Anterior cingulate cortex (tissue), 58 donors: Measurements from ENCODE around the gene NCOR1.
"Not testable (repeated sequence)": the region's sequence is repeated elsewhere in the genome, so short reads cannot be mapped to it uniquely, and the experiment has no call there.

Source experiments
- DNase-seq, 58 donors: peaks; one replicate each; lab custom pipeline; 2025; lab: John Stamatoyannopoulos, UW

The NCOR1 gene

GRCh38 chr17:16158714-16159113 is 56.6 kb downstream of the NCOR1 start:
- DNase-seq = peak in 1 of 58 donors; percentile 3

DNA sequence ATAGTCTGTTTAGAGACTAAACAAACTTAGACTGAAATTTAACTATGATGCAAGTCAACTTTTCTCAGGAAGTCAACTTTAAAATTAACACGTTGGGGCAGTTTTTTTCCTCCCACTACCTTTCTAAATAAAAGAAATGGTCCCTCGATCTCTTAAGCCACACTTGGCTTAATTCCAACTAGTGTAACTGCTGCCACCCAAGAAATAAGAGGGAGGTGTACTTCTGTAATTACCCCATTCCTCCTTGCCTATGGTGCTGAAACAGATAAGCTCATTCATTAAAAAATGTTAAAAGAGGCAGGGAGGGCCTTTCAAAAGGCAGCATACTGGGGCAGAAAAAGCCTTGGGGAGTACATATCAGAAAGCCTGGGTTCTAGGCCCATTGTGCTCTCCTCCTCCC is 59.8 kb downstream of the NCOR1 start:
- DNase-seq = no peak

DNA sequence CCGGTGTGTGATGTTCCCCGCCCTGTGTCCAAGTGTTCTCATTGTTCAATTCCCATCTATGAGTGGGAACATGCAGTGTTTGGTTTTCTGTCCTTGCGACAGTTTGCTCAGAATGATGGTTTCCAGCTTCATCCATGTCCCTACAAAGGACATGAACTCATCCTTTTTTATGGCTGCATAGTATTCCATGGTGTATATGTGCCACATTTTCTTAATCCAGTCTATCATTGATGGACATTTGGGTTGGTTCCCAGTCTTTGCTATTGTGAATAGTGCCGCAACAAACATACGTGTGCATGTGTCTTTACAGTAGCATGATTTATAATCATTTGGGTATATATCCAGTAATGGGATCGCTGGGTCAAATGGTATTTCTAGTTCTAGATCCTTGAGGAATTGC is 63.0 kb downstream of the NCOR1 start:
- DNase-seq = not testable (repeated sequence)

DNA sequence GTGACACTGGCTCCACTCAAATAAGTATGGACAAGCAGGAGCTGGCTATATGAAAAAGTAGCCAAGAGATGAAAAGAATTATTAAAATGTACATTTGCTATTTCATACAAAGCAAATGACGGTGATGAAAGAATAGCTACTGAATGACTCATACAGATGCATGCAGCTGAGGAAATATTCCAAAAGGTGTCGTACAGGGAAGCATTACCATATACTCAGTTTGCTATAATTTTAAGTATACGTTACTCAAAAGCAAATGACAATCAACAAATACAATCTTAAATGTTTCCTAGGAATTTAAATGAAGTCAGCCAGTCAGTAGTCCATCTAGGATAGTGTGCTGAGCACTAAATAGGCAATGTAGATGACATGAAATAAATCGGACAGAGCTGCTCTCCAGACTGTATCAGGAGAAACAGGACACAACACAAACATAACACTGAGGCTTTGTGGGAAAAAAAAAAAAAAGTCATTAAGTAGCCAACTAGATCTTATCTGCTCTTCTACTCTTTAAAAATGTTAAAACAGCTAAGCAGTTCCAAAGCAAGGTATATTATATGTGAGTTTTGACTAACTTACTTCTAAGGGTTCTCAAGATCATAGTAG is 65.0 kb downstream of the NCOR1 start:
- no peak for DNase-seq

DNA sequence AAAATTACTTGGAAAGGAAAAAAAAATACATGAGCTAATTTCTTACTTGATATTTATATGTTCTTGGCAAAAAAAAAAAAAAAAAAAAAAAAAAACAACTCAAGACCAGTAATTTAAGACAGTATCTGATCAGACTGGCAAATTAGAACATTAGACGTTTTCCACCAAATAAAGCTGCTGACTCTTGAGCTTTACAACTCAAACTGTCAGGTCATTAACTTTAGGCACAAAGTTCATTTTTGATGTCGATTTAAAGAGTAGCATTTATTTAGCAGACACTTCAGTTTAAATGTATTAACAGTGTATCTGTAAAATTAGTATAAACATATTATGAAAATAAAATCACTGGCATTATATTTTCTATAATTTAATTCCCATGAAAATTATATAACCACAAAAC is 66.7 kb downstream of the NCOR1 start:
- DNase-seq = no peak

DNA sequence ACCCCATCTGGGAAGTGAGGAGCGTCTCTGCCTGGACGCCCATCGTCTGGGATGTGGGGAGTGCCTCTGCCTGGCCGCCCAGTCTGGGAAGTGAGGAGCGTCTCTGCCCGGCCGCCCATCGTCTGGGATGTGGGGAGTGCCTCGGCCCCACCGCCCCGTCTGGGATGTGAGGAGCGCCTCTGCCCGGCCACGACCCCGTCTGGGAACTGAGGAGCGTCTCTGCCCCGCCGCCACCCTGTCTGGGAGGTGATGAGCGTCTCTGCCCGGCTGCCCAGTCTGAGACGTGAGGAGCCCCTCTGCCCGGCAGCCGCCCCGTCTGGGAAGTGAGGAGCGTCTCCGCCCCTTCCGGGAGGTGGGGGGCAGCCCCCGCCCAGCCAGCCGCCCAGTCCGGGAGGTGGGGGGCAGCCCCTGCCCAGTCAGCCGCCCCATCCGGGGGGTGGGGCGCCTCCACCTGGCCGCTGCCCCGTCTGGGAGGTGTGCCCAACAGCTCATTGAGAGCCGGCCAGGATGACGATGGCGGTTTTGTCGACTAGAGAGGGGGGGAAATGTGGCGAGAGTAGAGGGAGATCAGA is 69.9 kb downstream of the NCOR1 start:
- DNase-seq = not testable (repeated sequence)

DNA sequence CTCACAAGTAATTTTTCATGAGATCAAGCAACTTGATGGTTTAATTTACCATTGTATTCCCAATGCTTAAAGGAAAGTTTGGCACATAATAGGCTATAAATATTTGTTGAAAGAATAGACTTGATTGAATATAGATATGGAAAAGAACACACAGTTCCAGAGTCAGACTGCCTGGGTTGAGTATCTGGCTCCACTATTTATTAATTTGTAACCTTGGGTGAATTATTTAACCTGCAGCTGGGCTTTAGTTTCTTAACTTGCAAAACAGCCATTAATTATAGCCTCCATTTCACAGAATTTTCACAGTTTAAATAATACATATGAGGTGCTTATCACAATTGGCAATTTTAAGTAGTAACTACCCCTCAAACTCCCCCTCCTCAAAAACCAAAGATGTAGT is 73.6 kb downstream of the NCOR1 start:
- DNase-seq = no peak

GRCh38 chr17:16140854-16141253 is 74.5 kb downstream of the NCOR1 start:
- DNase-seq = no peak

- DNase-seq = no peak
These were observed 79.9 kb downstream of the NCOR1 start for GRCh38 chr17:16135461-16135860.

GRCh38 chr17:16131593-16131992 is 83.7 kb downstream of the NCOR1 start:
- DNase-seq = no peak

DNA sequence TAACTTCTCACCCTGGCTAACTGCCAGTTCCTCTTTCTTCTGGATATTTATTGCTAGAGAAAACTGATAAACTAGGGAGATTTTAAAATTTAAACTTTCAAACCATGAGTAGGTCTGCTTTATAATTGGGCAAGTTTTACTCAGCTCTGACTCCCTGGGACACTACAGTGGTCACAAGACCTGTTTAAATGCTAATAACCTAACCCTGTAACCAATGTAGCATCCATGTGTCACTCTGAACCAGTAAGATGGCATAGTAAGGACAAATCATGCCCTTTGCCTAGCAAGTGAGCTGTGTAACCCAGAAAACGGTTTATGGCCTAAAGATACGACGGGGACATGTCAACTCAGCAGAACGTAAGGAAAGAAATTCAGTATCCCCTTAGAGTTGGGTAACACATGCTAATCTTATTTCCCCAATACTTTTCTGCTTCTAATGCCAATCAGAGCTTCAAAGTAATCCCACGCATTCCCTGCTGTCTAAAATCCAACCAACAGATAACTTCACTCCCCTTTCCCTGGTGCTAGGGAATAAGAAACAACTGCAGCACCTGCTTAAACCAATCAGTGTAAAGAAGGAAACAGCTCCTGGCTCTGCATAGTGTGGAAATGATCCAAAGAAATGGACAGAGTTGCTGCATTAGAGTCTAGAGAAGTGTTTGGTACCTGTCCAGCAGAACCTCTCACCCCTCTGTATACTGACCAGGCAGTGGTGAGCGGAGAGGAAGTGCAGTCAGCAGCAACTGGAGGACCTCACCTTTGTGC is 85.7 kb downstream of the NCOR1 start:
- DNase-seq = no peak

- DNase-seq = no peak
These were observed 91.8 kb downstream of the NCOR1 start for GRCh38 chr17:16123531-16123930.

- no peak for DNase-seq
These were observed 92.5 kb downstream of the NCOR1 start for GRCh38 chr17:16122697-16123434.

- DNase-seq = no peak
These were observed 93.4 kb downstream of the NCOR1 start for GRCh38 chr17:16121915-16122314.

DNA sequence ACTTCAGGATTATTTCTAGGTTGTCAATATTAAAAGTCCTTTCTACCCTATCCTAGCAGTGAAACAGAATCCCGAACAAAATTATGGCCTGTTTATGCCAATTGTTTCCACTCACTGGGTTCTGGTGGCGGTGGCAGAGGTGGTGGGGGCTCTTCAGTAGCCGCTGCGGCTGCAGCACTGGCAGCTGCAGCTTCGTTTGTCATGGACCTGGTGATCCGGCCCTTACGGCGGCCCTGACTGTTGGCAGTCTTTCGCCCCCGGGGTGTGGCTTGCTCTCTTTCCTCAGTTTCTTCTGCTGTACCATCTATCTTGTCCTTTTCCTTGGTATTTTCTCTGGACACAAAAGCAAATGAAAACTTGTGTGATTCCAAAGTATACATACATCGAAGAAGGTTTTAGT is 94.4 kb downstream of the NCOR1 start:
- DNase-seq = peak in 4 of 58 donors; percentile 2 to 22 (median 14)

DNA sequence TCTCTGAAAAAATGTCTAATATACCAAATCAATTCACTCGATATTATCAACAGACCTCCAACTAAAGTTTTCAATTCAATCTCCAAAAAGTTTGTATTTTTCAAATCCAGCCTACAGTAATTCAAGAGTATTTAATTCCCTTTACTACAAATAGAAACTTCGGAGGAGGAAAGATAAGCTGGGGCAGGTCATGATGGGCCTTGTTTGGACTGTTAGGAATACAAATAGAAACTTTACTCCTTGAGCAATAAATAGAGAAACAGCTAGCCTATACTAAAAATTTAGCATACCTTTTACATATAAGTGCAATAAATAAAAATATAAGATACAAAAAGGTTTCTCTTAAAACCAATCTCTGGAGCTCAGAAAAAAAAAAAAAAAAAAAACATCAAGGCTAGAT is 98.2 kb downstream of the NCOR1 start:
- DNase-seq = no peak

GRCh38 chr17:16115077-16115698 is 100.1 kb downstream of the NCOR1 start:
- DNase-seq = not testable (repeated sequence)

- no peak for DNase-seq
These were observed 106.5 kb downstream of the NCOR1 start for GRCh38 chr17:16108871-16109270.

GRCh38 chr17:16108386-16108785 is 106.9 kb downstream of the NCOR1 start:
- no peak for DNase-seq

DNA sequence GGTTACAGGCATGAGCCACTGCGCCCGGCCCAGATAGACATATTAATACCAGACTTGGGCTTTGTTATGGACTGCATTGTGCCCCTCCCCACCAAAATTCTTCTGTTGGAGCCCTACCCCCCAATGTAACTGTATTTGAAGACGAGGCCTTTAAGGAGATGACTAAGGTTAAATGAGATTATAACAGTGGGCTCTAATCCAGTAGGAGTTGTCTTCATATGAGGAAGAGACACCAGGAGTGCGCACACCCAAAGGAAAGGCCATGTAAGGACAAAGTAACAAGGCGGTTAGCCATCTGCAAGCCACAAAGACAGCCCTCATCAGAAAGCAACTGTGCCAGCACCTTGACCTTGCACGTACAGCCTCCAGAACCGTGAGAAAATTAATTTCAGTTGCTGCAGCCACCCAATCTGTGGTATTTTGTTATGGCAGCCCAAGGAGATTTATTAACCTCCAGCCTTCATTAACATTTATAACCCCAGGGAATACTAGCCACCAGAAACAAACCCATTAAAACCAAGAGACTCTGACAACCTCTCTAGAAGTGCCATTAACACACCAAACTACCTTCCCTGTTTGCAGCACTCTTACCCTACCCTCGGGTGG is 108.1 kb downstream of the NCOR1 start:
- DNase-seq = no peak
